Measurements from ENCODE around the gene FLOT1. TPM values are rescaled to one million over a fixed set of nuclear protein-coding genes. Genes with fewer than 3 reads are reported as not detected.

Gene FLOT1
- total and polyA plus RNA-seq, 2 donors from 2014 or later = 227 to 317 TPM

DNA sequence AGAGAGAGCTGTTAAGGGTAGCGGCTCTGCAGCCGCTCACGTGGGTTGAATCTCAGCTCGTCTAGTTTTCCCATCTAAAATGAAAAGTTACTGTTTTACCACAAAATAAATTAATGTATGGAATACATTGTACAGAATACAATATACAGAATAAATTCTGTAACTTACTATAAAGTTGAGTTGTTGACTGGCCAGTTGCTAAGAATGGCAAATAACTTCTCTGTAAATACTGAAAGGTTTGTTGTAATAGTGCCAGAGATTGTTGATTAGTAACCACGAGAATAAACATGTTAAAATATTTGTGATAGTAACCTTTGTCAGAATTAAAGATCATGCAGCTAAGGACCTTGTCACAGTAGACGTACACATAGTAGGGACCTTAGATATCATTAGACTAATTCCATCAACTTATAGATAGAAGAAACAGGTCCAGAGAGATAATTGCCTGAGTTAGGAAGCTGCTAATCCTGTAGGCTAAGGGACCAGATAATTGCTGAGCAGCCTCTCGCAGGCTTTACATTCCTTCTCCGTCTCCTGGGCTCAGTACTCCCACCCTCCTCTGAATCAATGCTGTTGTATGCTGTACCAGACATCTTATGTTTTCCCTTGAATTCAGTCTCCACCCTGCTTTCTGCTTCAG, 51.2 kb downstream of the FLOT1 start:
- Histone ChIP-seq H3K9me3 (ENCODE audit: control insufficient read depth in 2 of 3, insufficient read depth in 1 of 3, low read length in 3 of 3) (no peaks in the 10 kb centered on the region), H3K4me1 (ENCODE audit: control insufficient read depth in 2 of 3, insufficient read depth in 2 of 3, low read depth in 1 of 3, low read length in 3 of 3) (peaks cover 3 to 18% (median 15%) of the 10 kb centered on the region in 3 donors), H3K4me3 (ENCODE audit: low read length in 3 of 3) (peak overlapping the region; percentile 48 to 81 (median 50)), H3K27me3 (ENCODE audit: control insufficient read depth, insufficient read depth, low read length) (no peaks in the 10 kb centered on the region), H3K9ac (ENCODE audit: low read length in 3 of 3) (peak overlapping the region in 2 of 3 donors; percentile 16 to 72), H3K27ac (ENCODE audit: low read depth in 2 of 2, low read length in 2 of 2) (peak overlapping the region in 1 of 2 donors; percentile 58), H3K36me3 (ENCODE audit: control insufficient read depth in 2 of 3, insufficient read depth in 3 of 3, low read length in 3 of 3) (no peaks in the 10 kb centered on the region)
- DNase-seq (peak in 1 of 5 donors; percentile 45), FAIRE-seq (no peak)
- intact Hi-C loops (cut with DNase I) = no loop called here
- no peak for TF ChIP-seq CTCF (IDR thresholded peaks at IDR 0.05; ENCODE audit: borderline replicate concordance, extremely low read depth, insufficient read depth)

- Histone ChIP-seq H3K9me3 (ENCODE audit: control insufficient read depth in 2 of 3, insufficient read depth in 1 of 3, low read length in 3 of 3) (no peaks in the 10 kb centered on the region), H3K27me3 (ENCODE audit: control insufficient read depth, insufficient read depth, low read length) (no peaks in the 10 kb centered on the region), H3K4me1 (ENCODE audit: control insufficient read depth in 2 of 3, insufficient read depth in 2 of 3, low read depth in 1 of 3, low read length in 3 of 3) (peaks cover 3 to 18% (median 18%) of the 10 kb centered on the region in 3 donors), H3K27ac (ENCODE audit: low read depth in 2 of 2, low read length in 2 of 2) (peak within 1 kb of the TSS; percentile 82 to 86), H3K9ac (ENCODE audit: low read length in 3 of 3) (peak within 1 kb of the TSS in 2 of 3 donors; percentile 67 to 72), H3K4me3 (ENCODE audit: low read length in 3 of 3) (peak within 1 kb of the TSS; percentile 59 to 81 (median 76)), H3K36me3 (ENCODE audit: control insufficient read depth in 2 of 3, insufficient read depth in 3 of 3, low read length in 3 of 3) (no peaks in the 10 kb centered on the region)
- FAIRE-seq (no peak), DNase-seq (peak; percentile 88 to 96 (median 94))
- TF ChIP-seq CTCF (IDR thresholded peaks at IDR 0.05; ENCODE audit: borderline replicate concordance, extremely low read depth, insufficient read depth) = no peak
- intact Hi-C loops (cut with DNase I) = no loop called here
Measured at GRCh38 chr6:30690403-30691207, 51.9 kb downstream of the FLOT1 start, which contains the start of gene NRM. Gene NRM (minus strand): TSS chr6:30690984. CDS start chr6:30690974, 10 bp downstream.

- Histone ChIP-seq H3K4me3 (ENCODE audit: low read length in 3 of 3) (peak overlapping the region; percentile 59 to 81 (median 76)), H3K36me3 (ENCODE audit: control insufficient read depth in 2 of 3, insufficient read depth in 3 of 3, low read length in 3 of 3) (no peaks in the 10 kb centered on the region), H3K9ac (ENCODE audit: low read length in 3 of 3) (peak overlapping the region in 2 of 3 donors; percentile 1 to 67), H3K4me1 (ENCODE audit: control insufficient read depth in 2 of 3, insufficient read depth in 2 of 3, low read depth in 1 of 3, low read length in 3 of 3) (peaks cover 3 to 18% (median 18%) of the 10 kb centered on the region in 3 donors), H3K9me3 (ENCODE audit: control insufficient read depth in 2 of 3, insufficient read depth in 1 of 3, low read length in 3 of 3) (no peaks in the 10 kb centered on the region), H3K27ac (ENCODE audit: low read depth in 2 of 2, low read length in 2 of 2) (peak overlapping the region; percentile 82 to 86), H3K27me3 (ENCODE audit: control insufficient read depth, insufficient read depth, low read length) (no peaks in the 10 kb centered on the region)
- DNase-seq (peak in 1 of 5 donors; percentile 73), FAIRE-seq (no peak)
- intact Hi-C loops (cut with DNase I) = no loop called here
- TF ChIP-seq CTCF (IDR thresholded peaks at IDR 0.05; ENCODE audit: borderline replicate concordance, extremely low read depth, insufficient read depth) = no peak
Measured at GRCh38 chr6:30689985-30690384, 52.5 kb downstream of the FLOT1 start.

Measured in kidney (tissue), 14 donors.